Stimulated activated CD8-positive, alpha-beta memory T cell treated with anti-CD3 and anti-CD28 coated beads, Interleukin-7, amount 100 ng/mL, for 4 hours (primary cell): ENCODE measurements around the gene OSMR.

Experiments
- DNase-seq, 2 donors: peaks; one replicate each; pipeline ENCODE4 v3.0.0-alpha.2; 2020; ENCODE audit warnings: low read depth in 2 of 2

The OSMR gene

DNA sequence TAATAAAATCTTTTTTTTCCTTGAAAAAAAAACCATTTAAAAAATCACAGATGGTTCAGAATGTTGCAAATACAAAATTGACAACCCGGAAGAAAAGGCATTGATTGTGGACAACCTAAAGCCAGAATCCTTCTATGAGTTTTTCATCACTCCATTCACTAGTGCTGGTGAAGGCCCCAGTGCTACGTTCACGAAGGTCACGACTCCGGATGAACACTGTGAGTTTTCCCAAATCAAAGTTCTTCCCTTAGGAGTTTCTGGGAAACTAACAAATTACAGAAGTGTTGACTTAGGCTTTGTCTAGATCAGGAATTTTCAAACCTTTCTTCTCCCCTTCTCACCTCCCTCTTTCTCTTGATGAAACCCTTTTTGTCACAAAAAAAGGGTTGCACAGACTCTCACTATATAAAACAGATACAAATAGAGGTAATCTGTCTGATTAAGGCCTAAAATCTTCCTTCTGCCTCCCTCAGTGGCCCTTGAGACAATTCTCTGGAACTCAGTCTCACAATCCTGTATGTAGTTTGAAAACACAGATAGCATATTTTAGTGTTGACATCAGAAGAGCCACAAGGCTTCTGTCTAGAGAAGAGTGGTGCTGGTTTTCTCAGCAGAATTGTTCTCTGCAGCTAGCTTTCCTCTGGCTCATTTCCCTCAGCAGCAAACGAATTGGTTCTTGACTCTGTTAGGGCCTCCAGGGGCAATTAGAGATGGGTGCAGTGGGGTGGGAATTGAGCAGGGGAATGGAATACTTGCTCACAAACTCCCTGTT, 79.5 kb downstream of the OSMR start:
- no peak for DNase-seq

DNA sequence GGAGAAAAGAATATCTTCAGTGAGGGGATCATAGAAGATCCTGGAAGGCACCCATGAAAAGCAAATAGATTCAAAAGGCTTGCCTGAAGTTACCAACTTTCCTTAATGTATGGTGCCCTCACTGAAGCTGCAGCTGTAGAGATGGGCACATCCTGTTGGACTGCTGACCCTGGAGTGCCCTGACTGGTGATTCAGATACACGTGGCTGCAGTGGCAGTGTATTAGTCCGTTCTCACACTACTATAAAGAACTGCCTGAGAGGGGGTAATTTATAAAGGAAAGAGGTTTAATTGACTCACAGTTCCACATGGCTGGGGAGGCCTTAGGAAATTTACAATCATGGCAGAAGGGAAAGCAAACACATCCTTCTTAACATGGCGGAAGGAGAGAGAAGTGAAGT, 80.3 kb downstream of the OSMR start:
- DNase-seq: no peak

DNA sequence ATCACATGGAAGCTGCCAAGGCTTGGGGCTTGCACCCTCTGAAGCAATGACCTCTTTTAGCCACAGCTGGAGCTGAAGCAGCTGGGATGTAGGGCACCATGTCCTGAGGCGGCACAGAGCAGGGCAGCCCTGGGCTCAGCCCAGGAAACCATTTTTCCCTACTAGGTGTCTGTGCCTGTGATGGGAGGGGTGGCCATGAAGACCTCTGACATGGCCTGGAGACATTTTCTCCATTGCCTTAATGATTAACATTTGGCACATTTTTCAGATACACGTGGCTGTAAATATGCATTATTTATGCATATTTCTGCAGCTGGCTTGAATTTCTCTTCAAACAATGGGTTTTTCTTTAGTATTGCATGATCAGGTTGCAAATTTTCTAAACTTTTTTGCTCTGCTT, 81.7 kb downstream of the OSMR start:
- no peak for DNase-seq

DNA sequence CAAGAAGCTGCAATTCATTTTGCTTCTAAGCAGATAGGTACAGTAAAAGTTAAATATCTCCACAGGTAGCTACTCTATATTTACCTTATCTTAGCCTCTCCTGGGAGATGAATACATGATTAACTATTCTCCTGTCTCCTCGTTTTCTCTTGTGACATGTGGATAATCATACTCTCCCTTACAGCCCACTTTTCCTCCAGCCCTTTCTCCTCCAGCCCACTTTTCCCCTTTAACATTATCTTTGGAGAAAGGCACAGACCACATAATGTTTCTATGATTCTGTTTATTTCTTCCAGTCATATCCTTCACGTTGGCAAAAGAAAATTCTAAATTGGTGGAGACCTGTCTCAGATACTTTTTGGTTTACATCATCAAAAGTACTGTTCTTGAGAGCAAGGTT, 84.0 kb downstream of the OSMR start:
- DNase-seq: no peak

DNA sequence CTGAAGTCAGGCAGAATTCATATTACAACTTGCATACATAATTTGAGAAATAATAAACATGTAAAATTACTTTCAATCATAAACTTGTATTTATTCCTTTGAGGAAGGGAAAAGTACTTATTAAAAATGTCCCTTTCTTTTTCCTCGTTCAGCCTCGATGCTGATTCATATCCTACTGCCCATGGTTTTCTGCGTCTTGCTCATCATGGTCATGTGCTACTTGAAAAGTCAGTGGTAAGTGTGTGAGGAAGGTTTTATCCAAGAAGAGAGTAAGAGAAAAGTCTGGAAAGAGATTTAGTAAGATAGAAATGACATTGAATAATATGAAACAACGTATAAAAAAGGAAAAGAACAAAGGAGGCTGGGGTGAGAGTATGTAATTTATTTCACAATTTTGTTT, 85.9 kb downstream of the OSMR start:
- DNase-seq: no peak

DNA sequence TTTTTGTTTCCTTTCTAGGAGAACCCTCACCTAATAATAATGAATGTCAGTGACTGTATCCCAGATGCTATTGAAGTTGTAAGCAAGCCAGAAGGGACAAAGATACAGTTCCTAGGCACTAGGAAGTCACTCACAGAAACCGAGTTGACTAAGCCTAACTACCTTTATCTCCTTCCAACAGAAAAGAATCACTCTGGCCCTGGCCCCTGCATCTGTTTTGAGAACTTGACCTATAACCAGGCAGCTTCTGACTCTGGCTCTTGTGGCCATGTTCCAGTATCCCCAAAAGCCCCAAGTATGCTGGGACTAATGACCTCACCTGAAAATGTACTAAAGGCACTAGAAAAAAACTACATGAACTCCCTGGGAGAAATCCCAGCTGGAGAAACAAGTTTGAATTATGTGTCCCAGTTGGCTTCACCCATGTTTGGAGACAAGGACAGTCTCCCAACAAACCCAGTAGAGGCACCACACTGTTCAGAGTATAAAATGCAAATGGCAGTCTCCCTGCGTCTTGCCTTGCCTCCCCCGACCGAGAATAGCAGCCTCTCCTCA, 87.1 kb downstream of the OSMR start:
- DNase-seq: no peak

DNA sequence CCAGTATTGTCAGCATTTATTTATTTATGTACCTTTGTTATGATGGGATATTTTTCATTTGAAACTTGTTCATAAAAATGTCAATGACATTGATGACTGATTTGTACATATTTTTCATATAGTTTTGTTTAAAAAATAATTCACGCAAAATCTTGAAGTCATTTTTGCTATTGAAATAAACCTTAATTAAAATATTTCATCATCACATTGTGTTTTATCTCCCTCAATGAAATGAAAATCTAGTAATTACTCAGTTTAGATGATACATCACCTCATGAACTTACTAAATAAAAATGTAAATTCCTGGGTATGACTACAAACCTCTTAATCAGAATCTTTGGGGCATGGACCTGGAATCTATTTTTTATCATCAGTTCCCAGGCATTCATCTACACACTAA, 89.6 kb downstream of the OSMR start:
- no peak for DNase-seq

DNA sequence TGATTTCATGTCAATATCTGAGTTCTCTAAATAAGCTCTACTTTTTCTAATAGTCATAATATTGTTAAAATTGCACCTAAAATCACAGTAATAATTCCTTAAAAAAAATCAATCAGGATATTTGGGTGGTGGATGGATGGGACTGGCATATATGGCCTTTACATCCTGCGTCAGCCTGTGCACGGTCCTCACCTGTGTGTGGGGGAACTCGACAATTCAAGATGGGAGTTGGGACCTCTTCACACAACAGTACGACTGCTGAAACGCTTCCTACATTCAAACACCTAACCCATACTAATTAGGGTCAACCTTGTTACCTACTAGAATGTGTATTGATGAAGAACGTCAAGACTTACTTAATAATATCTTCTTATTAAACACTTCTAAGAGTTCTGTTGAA, 90.5 kb downstream of the OSMR start:
- DNase-seq: no peak

DNA sequence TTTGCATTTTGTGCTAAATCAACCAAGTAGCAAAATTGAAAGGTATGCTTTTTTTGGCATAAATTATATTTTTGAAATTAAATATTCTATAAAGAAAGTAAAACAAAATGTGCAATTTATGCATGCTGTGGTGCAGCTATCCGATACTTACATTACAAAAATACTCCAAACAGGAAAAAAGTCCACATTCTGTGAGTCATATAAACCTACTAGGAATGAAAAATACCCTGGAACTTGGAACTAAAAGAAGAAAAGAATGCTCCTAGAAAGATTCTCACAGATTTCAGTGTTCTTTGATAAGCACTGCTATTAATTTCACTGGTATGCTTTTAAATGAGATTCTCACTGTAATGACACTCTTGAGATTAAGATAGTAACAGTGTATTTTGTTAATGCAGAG, 92.6 kb downstream of the OSMR start:
- DNase-seq: no peak

DNA sequence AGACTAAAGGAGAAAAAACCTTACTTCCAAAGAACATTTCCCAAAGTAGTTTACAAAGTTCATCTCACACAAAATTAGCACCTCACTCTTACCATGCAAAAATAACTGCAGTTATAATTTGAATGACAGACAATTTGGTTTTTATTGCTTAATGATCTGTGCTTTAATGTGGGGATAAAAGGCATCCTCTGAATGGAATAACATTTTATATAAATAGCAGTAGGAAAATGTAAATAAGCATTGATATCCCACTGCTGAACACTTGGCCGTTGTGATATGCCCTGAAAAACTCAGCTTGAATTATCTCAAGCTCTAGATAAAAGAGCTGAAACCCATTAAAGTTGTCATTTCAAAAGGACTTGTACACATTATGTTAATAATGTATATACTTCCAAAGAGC, 93.2 kb downstream of the OSMR start:
- no peak for DNase-seq

DNA sequence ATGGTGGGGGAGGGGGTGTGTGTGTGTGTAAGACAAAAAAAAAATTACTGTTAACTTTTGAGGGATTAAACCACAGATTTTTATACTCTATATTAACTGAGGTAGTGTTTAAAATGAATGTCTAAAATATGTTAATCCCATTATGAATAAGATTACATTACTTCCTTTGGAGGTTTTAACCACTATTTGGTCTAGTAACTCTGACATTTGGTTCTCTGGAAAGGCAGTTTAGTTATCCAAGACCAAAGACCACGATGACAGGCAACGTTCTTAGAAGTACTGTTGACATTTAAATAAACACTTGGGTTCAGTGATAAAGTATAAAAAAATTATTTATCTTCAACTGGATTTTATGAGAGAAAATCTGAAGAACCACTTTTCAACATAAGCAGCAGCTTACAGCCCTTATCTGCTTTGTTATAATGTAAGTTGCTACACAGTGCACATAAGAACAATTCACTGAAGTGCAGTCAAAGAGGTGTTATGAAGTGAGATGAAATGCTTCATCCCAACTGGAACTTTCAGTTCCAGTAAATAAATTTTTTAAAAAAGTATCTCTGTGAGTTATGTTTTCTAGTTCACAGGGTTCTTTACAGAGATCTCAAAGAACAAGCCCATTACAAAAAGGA, 94.5 kb downstream of the OSMR start:
- DNase-seq: no peak

DNA sequence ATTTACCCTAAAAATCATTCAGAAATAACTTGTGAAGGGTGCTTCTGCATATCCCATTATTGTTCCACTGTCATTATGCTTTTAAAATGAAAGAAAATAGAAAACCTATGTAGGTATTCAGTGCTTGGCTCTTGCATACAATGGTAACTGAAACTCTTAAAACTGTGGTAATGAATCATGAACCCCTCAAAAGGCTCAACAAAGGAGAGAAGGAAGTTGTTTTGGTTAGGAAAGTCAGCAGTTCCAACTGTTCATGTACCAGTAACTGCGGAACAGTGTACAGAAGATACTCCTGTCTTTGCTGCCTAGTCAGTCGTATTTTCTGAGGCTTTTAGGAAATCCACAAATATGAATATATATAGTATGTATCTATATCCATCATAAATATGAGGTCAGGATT, 96.1 kb downstream of the OSMR start:
- DNase-seq: no peak

DNA sequence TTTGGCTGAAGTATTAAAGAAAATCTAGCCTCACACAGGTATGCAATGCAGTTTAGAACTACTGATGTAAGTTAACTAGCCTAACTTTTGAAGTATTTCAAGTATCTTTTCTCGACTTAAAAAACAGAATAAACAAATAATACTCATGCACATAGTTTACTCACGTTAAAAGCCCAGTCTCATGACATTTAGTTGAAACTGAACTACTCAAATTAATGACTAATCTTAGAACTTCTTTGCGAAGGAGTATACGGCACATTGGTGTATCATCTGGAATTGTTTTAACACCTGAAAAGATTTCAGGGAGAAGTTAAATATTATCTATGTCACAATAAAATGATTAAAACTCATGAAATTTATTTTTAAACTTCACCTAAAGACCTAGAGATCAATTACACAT, 98.5 kb downstream of the OSMR start:
- no peak for DNase-seq

DNA sequence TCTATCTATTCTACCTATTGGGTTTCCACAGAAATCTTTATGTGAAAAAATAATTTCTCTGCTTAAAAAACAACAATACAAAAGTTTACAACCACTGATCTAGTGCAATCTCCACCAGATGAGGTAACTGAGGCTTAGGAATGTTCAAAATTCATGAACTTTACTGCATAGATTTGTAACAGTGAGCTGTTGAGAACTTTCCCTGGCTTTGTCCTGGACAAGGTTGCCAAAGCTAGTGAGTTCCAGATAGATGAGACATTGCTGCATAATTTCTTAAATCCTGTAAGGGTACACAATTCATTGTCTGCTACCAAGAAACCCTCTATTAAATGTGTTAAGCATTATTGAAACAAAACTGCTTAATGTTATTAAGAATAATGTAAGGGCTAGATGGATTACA, 102.7 kb downstream of the OSMR start:
- no peak for DNase-seq

DNA sequence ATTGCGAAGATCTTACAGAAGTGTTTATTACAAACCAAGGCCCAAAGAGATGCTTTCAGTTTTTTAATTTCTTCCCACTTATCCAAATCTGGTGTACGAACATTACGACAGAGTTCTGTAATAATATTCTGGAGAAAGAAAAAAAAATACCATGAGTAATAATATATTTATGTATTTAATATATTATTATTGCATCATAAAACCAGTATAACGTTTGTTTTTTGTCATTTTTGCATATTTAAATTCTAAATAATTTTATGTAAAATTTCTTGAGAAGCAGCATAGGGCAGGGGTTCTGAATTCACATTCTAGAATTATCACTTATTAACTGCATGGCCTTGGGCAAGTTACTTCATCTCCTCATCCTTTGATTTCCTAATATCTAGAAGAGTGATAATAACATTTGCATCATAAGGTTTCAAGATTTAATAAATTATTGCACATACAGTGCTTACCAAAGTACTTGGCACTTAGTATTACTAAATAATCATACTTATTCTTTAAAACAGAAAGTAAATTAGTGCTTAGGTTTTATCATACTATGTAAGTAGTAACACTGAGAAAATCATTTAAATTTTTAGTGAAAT, 107.7 kb downstream of the OSMR start:
- no peak for DNase-seq

DNA sequence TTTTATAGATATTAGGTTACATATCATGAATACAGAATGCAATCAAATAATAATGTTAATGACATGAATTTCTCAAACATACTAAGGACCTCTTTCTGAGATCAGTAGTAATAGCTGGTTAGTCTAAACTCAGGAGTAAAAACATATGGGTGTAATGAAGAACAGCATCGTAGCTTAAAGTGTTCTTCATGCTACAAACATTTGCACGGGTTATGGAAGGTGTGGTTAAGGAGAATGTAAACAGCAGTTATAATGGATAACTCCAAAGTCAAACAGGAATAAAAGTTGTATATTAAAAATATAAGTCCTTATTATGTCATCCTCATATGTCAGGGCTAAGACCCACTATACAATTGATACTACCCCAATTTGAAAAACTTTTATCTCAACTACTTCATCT, 115.9 kb downstream of the OSMR start:
- no peak for DNase-seq

DNA sequence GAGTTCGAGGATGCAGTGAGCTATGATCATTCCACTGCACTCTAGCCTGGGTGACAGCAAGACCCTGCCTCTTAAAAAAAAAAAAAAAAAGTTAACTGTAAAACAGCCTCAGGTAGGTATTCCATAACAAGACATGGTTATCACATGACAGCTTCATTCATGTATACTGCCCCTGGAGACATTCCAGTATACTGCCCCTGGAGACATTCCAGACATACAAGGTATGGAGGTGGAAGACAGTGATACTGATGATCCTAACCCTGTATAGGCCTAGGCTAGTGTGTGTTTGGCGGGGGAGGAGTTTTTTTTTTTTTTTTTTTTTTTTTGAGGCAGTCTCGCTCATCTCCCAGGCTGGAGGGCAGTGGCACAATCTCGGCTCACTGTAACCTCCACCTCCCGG, 122.9 kb downstream of the OSMR start:
- DNase-seq: no peak

DNA sequence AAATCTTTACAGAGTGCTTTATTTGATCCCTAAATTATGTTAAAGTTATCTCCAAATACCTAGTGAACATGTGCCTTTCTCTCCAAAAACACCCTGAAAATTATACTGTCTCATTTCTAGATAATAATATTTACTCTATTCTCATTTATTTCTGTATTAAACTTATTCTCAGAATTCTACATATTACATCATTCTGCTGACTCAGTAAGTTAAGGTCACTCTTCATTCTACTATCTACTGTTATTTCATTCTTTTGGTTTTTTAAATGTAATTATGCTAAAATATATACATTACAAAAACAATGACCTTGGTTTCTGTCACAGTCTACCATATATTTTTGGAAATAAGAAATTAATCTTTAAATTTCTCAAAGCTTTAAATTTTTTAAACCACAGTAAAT, 132.2 kb downstream of the OSMR start:
- no peak for DNase-seq

DNA sequence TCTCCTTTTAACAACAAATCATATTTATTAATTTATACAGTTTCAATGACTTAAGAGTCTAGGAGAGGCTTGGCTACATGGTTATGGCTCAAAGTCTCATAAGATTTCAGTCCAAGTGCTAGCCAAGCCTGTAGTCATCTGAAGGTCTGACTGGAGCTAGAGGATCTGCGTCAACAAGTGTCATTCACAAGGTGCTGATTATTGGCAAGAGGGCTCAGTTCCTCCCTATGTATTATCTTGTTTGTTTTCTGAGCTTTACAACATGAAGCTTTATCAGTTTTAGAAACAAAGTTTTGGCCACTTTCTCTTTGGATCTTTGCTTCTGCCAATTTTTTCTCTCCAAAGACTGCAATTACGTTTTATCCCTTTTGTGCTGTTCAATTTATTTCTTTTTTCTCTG, 133.7 kb downstream of the OSMR start:
- no peak for DNase-seq
